Stimulated activated CD8-positive, alpha-beta memory T cell treated with anti-CD3 and anti-CD28 coated beads, Interleukin-2, amount 100 ng/mL, for 48 hours (primary cell): ENCODE results near the gene HDAC9.

Experiments
- DNase-seq, 2 donors: peaks; one replicate each; pipeline ENCODE4 v3.0.0-alpha.2; 2020; ENCODE audit warnings: low read depth in 2 of 2

The HDAC9 gene

GRCh38 chr7:18526368-18526878, 30.9 kb downstream of the HDAC9 start:
- no peak for DNase-seq

GRCh38 chr7:18529239-18529638, 33.7 kb downstream of the HDAC9 start:
- no peak for DNase-seq

DNA sequence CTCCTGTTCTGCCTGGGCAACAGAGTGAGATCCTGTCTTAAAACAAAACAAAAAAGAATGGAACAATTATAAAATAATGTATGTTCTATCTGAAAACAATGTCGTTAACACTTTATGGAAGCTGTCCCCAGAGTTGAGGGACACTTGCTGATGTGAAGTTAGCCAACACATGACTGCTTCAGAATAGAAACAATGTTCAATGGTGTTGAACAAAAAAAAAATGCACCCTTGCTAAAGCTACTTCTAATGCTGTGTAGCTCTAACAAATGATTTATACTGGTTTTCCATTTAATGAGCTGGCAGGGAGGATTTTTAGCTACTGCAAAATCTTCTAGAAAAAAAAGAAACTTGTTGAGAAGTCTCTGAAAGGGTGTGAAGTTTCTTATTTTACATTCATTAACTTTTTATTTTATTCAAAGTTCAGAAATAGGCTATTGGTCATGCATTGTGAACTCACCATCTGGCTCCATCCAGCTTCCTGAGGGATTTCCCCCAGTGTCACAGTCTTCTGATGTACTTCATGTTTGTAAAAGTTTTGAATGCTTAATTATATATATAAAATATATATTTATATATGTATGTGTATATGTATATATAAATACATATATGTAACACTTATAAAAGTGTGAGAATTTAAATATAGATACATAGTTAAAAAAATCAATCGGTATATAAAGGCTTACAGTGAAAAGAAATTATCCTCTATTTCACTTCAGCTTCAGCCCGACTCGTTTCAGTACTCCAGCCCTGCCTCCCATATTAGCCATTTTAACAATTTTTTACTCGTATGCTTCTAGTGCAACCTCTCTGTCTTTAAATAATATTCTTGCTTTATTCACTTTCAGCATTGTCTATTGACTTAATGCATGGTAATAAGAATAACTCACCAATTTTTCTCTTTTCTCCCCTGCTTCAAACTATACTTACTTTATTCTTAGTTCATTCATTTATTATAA, 35.0 kb downstream of the HDAC9 start:
- no peak for DNase-seq

GRCh38 chr7:18531539-18531938, 36.0 kb downstream of the HDAC9 start:
- no peak for DNase-seq

DNA sequence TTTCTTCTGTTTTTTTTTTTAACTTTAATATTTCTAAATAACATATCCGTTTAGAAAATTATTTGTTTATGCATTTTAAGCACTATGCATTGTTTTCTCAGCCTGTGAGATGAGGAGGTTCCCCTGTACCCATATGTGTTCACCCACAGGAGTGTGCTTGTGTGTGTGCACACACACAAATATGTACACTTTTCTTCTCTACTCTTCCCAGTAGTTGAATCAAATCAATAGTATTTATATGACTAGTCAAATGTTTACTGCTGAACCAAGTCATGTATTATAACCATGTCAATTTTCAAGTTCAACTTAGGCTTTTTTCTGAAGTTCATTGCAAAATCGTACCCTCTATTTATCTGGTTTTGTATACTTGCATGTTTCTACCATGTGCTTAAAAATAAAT, 37.3 kb downstream of the HDAC9 start:
- DNase-seq, result no peak

DNA sequence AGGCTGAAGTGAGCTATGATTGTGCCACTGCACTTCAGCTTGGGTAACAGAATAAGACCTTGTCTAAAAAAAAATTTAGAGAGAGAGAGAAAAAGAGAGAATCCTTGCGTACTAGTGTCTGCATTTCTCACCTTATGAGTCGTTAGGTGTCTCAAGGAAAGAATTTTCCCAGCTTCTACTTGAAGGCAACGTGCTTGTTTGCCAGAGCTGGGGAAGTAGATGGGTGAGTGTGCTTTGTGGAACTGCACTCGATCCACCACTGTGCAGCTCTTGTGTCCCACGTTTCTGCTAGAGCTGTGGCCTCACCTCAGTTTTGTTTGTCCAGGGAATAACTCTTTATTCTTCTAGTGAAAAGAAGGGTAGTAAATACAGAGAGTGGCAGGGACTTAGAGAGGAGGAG, 38.9 kb downstream of the HDAC9 start:
- DNase-seq, result no peak

DNA sequence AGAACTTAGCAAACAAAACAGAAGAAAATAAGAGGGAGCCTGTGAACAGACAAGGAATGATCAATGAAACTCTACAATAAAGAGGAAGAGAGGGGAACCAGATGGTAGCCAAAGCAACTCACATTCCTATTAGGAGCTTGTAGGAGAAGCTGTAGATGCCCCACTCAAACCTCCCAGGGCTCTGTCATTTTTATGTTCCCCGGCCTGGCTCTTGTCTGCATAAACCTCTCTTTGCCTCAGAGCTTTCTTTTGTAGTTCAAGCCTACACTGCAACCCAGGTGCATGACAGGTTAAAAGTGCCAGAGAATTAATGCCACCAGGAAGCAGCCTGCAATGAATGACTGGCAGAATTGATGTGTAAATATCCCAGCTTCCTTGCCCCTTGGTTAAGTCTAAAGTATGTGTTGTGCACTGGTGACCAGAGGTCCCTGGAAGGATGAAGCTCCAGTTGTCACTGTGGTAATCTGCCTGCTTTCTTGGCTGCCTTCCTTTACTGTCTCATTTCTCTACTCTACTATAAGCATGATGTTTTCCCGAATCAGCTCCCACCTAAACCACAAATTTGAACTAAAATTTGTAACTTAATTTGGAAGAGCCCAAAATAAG, 40.4 kb downstream of the HDAC9 start:
- no peak for DNase-seq

DNA sequence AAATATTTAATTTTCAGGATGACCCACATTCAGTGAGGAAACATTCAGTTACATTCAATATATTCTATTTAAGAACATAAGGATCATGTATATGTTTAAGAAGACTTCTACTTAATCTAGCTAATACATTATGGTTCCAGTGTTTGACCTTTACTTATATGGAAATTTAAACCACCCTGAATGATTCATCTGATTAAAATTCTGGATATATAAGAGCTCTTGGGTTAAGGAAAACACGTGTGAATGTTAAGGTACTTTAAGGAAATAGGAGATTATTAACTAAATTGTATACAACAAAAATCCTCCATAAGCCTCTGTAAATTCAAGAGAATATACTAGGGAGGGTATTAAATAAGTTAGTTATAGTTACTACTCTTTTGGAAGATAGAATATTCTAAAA, 40.9 kb downstream of the HDAC9 start:
- DNase-seq, result no peak

DNA sequence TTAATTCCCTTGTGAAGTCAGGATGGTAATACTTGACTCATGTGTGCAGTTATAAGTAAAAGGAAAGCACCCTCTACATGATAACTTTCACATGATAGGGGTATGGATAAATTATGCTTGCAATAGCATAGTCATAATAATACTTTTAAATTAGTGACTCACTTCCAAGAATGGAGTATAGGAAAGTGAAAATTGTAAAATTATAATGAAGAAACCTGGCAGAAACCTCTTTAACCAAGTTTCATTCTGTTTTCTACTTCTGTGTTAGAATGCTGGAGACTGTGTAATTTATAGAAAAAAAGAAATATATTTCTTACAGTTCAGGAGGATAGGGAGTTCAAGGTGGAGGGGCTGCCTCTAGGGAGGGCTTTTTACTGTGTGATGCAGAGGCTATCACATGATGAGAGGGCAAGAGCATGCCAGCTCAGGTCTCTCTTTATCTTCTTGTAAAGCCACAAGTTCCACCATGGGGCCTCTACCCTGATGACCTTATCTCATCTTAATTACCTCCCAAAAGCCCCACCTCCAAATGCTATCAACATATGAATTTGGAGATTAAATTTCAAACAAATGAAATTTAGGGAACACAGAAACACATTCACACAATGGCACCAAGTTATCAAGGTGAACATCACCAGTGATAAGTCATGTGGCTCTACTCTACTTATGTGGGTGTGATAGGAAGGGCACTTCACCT, 43.2 kb downstream of the HDAC9 start:
- no peak for DNase-seq

GRCh38 chr7:18540396-18540795, 44.8 kb downstream of the HDAC9 start:
- DNase-seq, result no peak

- no peak for DNase-seq
Measured at GRCh38 chr7:18541181-18541870, 45.8 kb downstream of the HDAC9 start.

GRCh38 chr7:18541871-18542212, 46.3 kb downstream of the HDAC9 start:
- DNase-seq, result no peak

GRCh38 chr7:18546576-18546975, 51.0 kb downstream of the HDAC9 start:
- no peak for DNase-seq

GRCh38 chr7:18547509-18548187, 52.1 kb downstream of the HDAC9 start:
- DNase-seq, result no peak

DNA sequence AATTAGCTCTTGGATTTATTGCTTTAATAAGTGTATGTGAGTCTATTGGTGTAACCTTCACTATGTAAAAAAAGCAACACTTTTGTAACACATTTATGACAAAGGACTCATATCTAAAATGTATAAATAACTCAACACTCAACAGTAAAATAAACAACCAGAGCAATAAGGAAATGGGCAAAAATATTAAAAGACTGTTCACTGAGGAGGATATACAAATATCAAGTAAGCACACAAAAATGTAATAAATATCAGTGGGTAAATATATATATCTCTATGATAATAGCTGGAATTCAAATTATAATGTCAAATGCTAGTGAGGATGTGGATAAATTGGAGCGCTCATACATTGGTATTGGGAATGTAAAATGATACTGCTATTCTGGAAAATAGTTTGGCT, 53.0 kb downstream of the HDAC9 start:
- DNase-seq, result no peak

DNA sequence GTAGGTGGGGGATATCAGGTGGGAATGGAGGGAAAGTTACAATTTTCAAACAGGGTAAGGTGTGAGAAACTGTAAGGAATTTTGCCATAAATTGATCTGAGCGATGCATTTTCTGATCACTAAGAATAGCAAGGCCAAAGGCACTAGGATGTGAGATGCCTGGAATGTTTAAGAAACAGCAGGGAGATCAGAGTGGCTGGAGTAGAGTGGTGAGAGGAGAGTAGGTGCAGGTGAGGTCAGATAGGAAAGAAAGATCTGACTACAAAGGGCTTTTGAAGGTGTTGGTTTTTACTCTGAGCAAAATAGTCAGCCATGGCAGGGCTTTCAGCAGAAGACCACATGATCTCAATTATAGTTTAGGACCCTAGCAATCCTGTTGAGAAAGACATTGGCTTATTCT, 55.0 kb downstream of the HDAC9 start:
- no peak for DNase-seq

- no peak for DNase-seq
Measured at GRCh38 chr7:18552316-18552916, 56.9 kb downstream of the HDAC9 start.

DNA sequence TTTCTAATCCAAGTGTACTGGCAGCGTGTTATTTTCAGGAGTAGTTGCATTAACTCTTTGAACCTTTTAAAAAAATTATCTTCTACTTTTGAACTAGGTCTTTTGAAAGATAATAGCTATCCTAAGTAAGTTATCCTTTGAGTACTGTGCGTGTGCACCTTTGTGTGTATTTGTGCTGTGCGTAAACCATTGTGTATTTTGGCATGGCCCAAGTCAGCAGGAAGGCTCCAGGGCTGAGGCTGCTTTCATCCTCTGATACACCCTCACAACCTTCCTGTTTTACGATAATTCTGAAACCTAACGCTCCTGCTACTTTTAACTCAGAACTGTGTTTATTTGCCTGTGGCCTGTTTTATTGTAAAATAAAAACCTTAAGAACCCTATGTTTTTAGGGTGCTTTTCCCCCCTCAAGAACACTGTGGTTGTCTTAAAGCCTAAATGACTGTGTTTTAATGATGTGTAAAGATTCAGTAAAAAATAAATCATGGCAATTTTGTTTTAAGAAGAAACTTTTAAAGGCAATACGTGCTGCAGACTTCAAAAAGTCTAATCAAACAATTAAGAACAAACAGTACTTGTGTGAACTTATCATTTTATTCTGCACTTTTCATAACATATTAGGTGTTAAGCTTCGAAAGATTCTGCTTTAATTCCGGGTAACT, 57.5 kb downstream of the HDAC9 start:
- DNase-seq, result no peak

DNA sequence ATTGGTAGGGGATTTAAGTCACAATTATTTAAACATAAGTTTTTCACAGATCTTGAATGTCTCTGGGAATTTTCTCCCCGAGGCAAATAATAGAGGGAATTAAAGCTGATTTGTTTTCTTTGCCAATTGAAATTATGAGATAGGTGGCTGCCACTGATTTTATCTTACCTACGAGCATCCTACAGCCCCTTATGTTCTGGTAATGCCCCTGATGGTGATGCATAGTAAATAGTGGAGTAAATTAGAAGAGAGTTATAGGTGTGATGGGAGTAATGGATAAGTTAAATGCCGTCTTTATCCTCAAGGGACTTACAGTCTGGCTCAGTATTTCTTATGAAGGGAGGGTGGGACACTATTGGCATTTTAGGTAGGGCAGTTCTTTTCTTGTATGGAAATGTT, 58.1 kb downstream of the HDAC9 start:
- no peak for DNase-seq

DNA sequence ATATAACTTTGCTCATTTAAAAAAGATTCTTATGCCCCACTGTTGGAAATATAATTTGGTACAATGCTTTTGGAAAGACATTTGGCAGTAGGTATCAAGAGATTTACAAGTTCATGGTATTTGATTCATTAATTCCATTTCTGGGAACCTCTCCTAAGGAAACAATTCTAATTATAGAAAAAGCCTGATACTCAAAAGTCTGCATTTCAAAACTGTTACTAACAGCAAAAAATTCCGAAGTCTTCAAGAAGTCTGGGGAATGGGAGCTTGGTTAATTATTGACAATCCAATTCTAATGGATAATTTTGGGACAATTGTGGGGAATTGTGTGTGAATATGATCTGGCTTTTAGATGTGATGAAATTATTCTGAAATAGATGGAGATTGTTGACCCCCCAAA, 59.6 kb downstream of the HDAC9 start:
- no peak for DNase-seq
